OCI-LY3 (cell line): ENCODE results near the gene SLC44A3.

Experiments used
- CTCF ChIP-seq: fragments of 200-600, 300-600 bp; sonication (generic); IDR thresholded peaks from 2 replicates; pipeline ENCODE4 v1.5.1; 2014; ENCODE audit warnings: antibody characterized with exemption, low read length, low read depth
- EZH2phosphoT487 ChIP-seq: fragments of 200-600 bp; shearing (Covaris generic); IDR thresholded peaks from 2 replicates; pipeline ENCODE4 v1.6.1; 2018; ENCODE audit warnings: antibody characterized with exemption, mixed run types, low read depth

GRCh38 chr1:94854458-94855306 lies 34.5 kb downstream of the SLC44A3 start:
- TF ChIP-seq CTCF (peak; percentile 74), EZH2phosphoT487 (no peak)
